ENCODE measurements around the gene OSTN.
"Not testable (repeated sequence)": the region's sequence is repeated elsewhere in the genome, so short reads cannot be mapped to it uniquely, and the experiment has no call there.

OSTN gene

GRCh38 chr3:191188246-191188645 lies 10.8 kb upstream of the OSTN start:
- WGBS (ENCODE audit: extremely low coverage, insufficient coverage, low lambda C conversion rate), result no CpG with 5 or more reads among the region's 5 CpGs
- not testable (repeated sequence) for H3K9ac ChIP-seq (ENCODE audit: low read length); H3K79me2 ChIP-seq (ENCODE audit: control insufficient read depth, insufficient read depth, low read length)

DNA sequence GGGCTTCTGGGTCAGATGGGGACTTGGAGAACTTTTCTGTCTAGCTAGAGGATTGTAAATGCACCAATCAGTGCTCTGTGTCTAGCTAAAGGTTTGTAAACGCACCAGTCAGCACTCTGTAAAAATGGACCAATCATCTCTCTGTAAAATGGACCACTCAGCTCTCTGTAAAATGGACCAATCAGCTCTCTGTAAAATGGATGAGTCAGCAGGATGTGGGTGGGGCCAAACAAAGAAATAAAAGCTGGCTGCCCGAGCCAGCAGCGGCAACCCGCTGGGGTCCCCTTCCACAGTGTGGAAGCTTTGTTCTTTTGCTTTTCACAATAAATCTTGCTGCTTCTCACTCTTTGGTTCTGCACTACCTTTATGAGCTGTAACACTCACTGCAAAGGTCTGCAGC lies 6.8 kb upstream of the OSTN start:
- not testable (repeated sequence) for H3K79me2 ChIP-seq (ENCODE audit: control insufficient read depth, insufficient read depth, low read length); H3K27ac ChIP-seq (ENCODE audit: low read depth, low read length); H3K79me1 ChIP-seq (ENCODE audit: low read length); H4K8ac ChIP-seq (ENCODE audit: low read depth, low read length); DNase-seq; H2AK5ac ChIP-seq (ENCODE audit: low read length); H3K56ac ChIP-seq (ENCODE audit: low read length); H3K4ac ChIP-seq (ENCODE audit: low read depth, low read length); H3K9ac ChIP-seq (ENCODE audit: low read length); H3K27me3 ChIP-seq (ENCODE audit: insufficient read depth, low read length, poor library complexity); H2BK5ac ChIP-seq (ENCODE audit: low read length); H3K23ac ChIP-seq (ENCODE audit: low read length); H3K4me3 ChIP-seq (ENCODE audit: low read length); H2BK120ac ChIP-seq (ENCODE audit: low read depth, low read length); H3K4me1 ChIP-seq (ENCODE audit: control insufficient read depth, low read depth, low read length); H3K36me3 ChIP-seq (ENCODE audit: control insufficient read depth, insufficient read depth, low read length); H3K18ac ChIP-seq (ENCODE audit: low read length); H4K5ac ChIP-seq (ENCODE audit: low read length); H3K4me2 ChIP-seq (ENCODE audit: low read length); H2BK15ac ChIP-seq (replicated peaks; ENCODE audit: low read depth)
- no CpG with 5 or more reads among the region's 4 CpGs for WGBS (ENCODE audit: extremely low coverage, insufficient coverage, low lambda C conversion rate)

More at GRCh38 chr3:191188246-191188645, 10.8 kb upstream of the OSTN start:
- H3K4me1 ChIP-seq (ENCODE audit: control insufficient read depth, low read depth, low read length); H3K79me1 ChIP-seq (ENCODE audit: low read length); H3K27me3 ChIP-seq (ENCODE audit: insufficient read depth, low read length, poor library complexity); H3K4me2 ChIP-seq (ENCODE audit: low read length); H3K36me3 ChIP-seq (ENCODE audit: control insufficient read depth, insufficient read depth, low read length); DNase-seq; H3K23ac ChIP-seq (ENCODE audit: low read length); H3K4me3 ChIP-seq (ENCODE audit: low read length); H2BK5ac ChIP-seq (ENCODE audit: low read length); H3K18ac ChIP-seq (ENCODE audit: low read length); H3K56ac ChIP-seq (ENCODE audit: low read length); H4K5ac ChIP-seq (ENCODE audit: low read length); H2BK120ac ChIP-seq (ENCODE audit: low read depth, low read length); H2AK5ac ChIP-seq (ENCODE audit: low read length); H2BK15ac ChIP-seq (replicated peaks; ENCODE audit: low read depth); H4K8ac ChIP-seq (ENCODE audit: low read depth, low read length); H3K4ac ChIP-seq (ENCODE audit: low read depth, low read length); H3K27ac ChIP-seq (ENCODE audit: low read depth, low read length): not testable (repeated sequence)

- no peak overlapping the region for H3K56ac ChIP-seq (ENCODE audit: low read length)
- no peaks in the 10 kb centered on the region for H3K4me1 ChIP-seq (ENCODE audit: control insufficient read depth, low read depth, low read length)
- no peak overlapping the region for H3K27ac ChIP-seq (ENCODE audit: low read depth, low read length)
- H2BK5ac ChIP-seq (ENCODE audit: low read length), result no peak overlapping the region
- no peak overlapping the region for H4K5ac ChIP-seq (ENCODE audit: low read length)
- no peak overlapping the region for H3K9ac ChIP-seq (ENCODE audit: low read length)
- no peak overlapping the region for H3K4me2 ChIP-seq (ENCODE audit: low read length)
- H2BK15ac ChIP-seq (replicated peaks; ENCODE audit: low read depth), result no peak overlapping the region
- no peak overlapping the region for H2AK5ac ChIP-seq (ENCODE audit: low read length)
- no peaks in the 10 kb centered on the region for H3K79me2 ChIP-seq (ENCODE audit: control insufficient read depth, insufficient read depth, low read length)
- no peak overlapping the region for H3K18ac ChIP-seq (ENCODE audit: low read length)
- H4K8ac ChIP-seq (ENCODE audit: low read depth, low read length), result no peak overlapping the region
- no peak overlapping the region for H3K23ac ChIP-seq (ENCODE audit: low read length)
- H3K36me3 ChIP-seq (ENCODE audit: control insufficient read depth, insufficient read depth, low read length), result no peaks in the 10 kb centered on the region
- no peaks in the 10 kb centered on the region for H3K27me3 ChIP-seq (ENCODE audit: insufficient read depth, low read length, poor library complexity)
- no peaks in the 10 kb centered on the region for H3K79me1 ChIP-seq (ENCODE audit: low read length)
- H3K4ac ChIP-seq (ENCODE audit: low read depth, low read length), result no peak overlapping the region
- no peak overlapping the region for H3K4me3 ChIP-seq (ENCODE audit: low read length)
- H2BK120ac ChIP-seq (ENCODE audit: low read depth, low read length), result no peak overlapping the region
- no peak for DNase-seq
These were observed 6.1 kb upstream of the OSTN start for GRCh38 chr3:191192941-191193340.

- H4K5ac ChIP-seq (ENCODE audit: low read length), result no peak overlapping the region
- no peak overlapping the region for H3K4me2 ChIP-seq (ENCODE audit: low read length)
- H3K4me3 ChIP-seq (ENCODE audit: low read length), result no peak overlapping the region
- no peaks in the 10 kb centered on the region for H3K79me2 ChIP-seq (ENCODE audit: control insufficient read depth, insufficient read depth, low read length)
- H3K79me1 ChIP-seq (ENCODE audit: low read length), result no peaks in the 10 kb centered on the region
- H3K18ac ChIP-seq (ENCODE audit: low read length), result no peak overlapping the region
- no peak overlapping the region for H4K8ac ChIP-seq (ENCODE audit: low read depth, low read length)
- no CpG with 5 or more reads among the region's 3 CpGs for WGBS (ENCODE audit: extremely low coverage, insufficient coverage, low lambda C conversion rate)
- H3K56ac ChIP-seq (ENCODE audit: low read length), result no peak overlapping the region
- no peak for DNase-seq
- no peak overlapping the region for H2BK15ac ChIP-seq (replicated peaks; ENCODE audit: low read depth)
- H3K27me3 ChIP-seq (ENCODE audit: insufficient read depth, low read length, poor library complexity), result no peaks in the 10 kb centered on the region
- no peak overlapping the region for H3K9ac ChIP-seq (ENCODE audit: low read length)
- H2BK120ac ChIP-seq (ENCODE audit: low read depth, low read length), result no peak overlapping the region
- H3K23ac ChIP-seq (ENCODE audit: low read length), result no peak overlapping the region
- H2AK5ac ChIP-seq (ENCODE audit: low read length), result no peak overlapping the region
- no peaks in the 10 kb centered on the region for H3K4me1 ChIP-seq (ENCODE audit: control insufficient read depth, low read depth, low read length)
- no peak overlapping the region for H3K27ac ChIP-seq (ENCODE audit: low read depth, low read length)
- no peak overlapping the region for H2BK5ac ChIP-seq (ENCODE audit: low read length)
- no peaks in the 10 kb centered on the region for H3K36me3 ChIP-seq (ENCODE audit: control insufficient read depth, insufficient read depth, low read length)
- no peak overlapping the region for H3K4ac ChIP-seq (ENCODE audit: low read depth, low read length)
These were observed 1.2 kb upstream of the OSTN start for GRCh38 chr3:191197761-191198306.

GRCh38 chr3:191198480-191198879 lies 561 bp upstream of the OSTN start:
- Histone ChIP-seq H4K8ac (ENCODE audit: low read depth, low read length) (no peak overlapping the region), H2BK120ac (ENCODE audit: low read depth, low read length) (no peak overlapping the region), H3K79me2 (ENCODE audit: control insufficient read depth, insufficient read depth, low read length) (no peaks in the 10 kb centered on the region), H3K4me2 (ENCODE audit: low read length) (no peak overlapping the region), H3K23ac (ENCODE audit: low read length) (no peak overlapping the region), H3K27me3 (ENCODE audit: insufficient read depth, low read length, poor library complexity) (no peaks in the 10 kb centered on the region), H2AK5ac (ENCODE audit: low read length) (no peak overlapping the region), H4K5ac (ENCODE audit: low read length) (no peak overlapping the region), H3K18ac (ENCODE audit: low read length) (no peak overlapping the region), H3K4ac (ENCODE audit: low read depth, low read length) (no peak overlapping the region), H2BK15ac (replicated peaks; ENCODE audit: low read depth) (no peak overlapping the region), H2BK5ac (ENCODE audit: low read length) (no peak overlapping the region), H3K56ac (ENCODE audit: low read length) (no peak overlapping the region), H3K79me1 (ENCODE audit: low read length) (no peaks in the 10 kb centered on the region), H3K4me1 (ENCODE audit: control insufficient read depth, low read depth, low read length) (no peaks in the 10 kb centered on the region), H3K27ac (ENCODE audit: low read depth, low read length) (no peak overlapping the region), H3K9ac (ENCODE audit: low read length) (no peak overlapping the region), H3K4me3 (ENCODE audit: low read length) (no peak overlapping the region), H3K36me3 (ENCODE audit: control insufficient read depth, insufficient read depth, low read length) (no peaks in the 10 kb centered on the region)
- no peak for DNase-seq
- WGBS (ENCODE audit: extremely low coverage, insufficient coverage, low lambda C conversion rate), result no CpG with 5 or more reads among the region's 5 CpGs

DNA sequence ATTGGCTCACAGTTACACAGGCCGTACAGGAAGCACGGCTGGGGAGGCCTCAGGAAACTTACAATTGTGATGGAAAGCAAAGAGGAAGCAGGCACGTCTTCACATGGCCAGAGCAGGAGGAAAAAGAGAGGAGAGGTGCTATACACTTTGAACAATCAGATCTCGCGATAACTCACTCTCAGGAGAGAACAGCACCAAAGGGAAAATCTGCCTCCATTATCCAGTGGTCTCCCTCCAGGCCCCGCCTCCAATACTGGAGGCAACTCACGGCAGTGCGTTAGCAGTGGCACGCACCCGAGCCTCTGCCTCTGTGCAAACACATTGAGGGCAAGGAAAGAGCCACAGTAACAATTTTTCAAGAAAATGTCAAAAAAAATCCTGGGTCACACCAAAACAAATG lies 11.0 kb downstream of the OSTN start:
- Histone ChIP-seq H2AK5ac (ENCODE audit: low read length) (no peak overlapping the region), H3K18ac (ENCODE audit: low read length) (no peak overlapping the region), H2BK5ac (ENCODE audit: low read length) (no peak overlapping the region), H3K79me1 (ENCODE audit: low read length) (no peaks in the 10 kb centered on the region), H3K79me2 (ENCODE audit: control insufficient read depth, insufficient read depth, low read length) (no peaks in the 10 kb centered on the region), H2BK15ac (replicated peaks; ENCODE audit: low read depth) (no peak overlapping the region), H3K36me3 (ENCODE audit: control insufficient read depth, insufficient read depth, low read length) (no peaks in the 10 kb centered on the region), H4K8ac (ENCODE audit: low read depth, low read length) (no peak overlapping the region), H2BK120ac (ENCODE audit: low read depth, low read length) (no peak overlapping the region), H3K4me2 (ENCODE audit: low read length) (no peak overlapping the region), H3K27me3 (ENCODE audit: insufficient read depth, low read length, poor library complexity) (no peaks in the 10 kb centered on the region), H3K4me3 (ENCODE audit: low read length) (no peak overlapping the region), H3K4me1 (ENCODE audit: control insufficient read depth, low read depth, low read length) (no peaks in the 10 kb centered on the region), H3K56ac (ENCODE audit: low read length) (no peak overlapping the region), H4K5ac (ENCODE audit: low read length) (no peak overlapping the region), H3K4ac (ENCODE audit: low read depth, low read length) (no peak overlapping the region), H3K23ac (ENCODE audit: low read length) (no peak overlapping the region), H3K27ac (ENCODE audit: low read depth, low read length) (no peak overlapping the region), H3K9ac (ENCODE audit: low read length) (no peak overlapping the region)
- no peak for DNase-seq
- no CpG with 5 or more reads among the region's 10 CpGs for WGBS (ENCODE audit: extremely low coverage, insufficient coverage, low lambda C conversion rate)
